Loucy (cell line): ENCODE data around the gene KIF23.

ENCODE experiments used
- H2AFZ ChIP-seq: fragments of 200-600 bp; sonication (generic); 2 replicates; pipeline ENCODE4 v1.6.0; 2016; ENCODE audit warnings: antibody characterized with exemption, mild to moderate bottlenecking, low read length, moderate library complexity
- H3F3A ChIP-seq: fragments of 200-600 bp; 2 replicates; pipeline ENCODE4 v1.6.0; 2016; ENCODE audit warnings: antibody characterized with exemption, low read depth, mild to moderate bottlenecking
- H3K27me3 ChIP-seq: fragments of 200-600 bp; sonication (generic); 2 replicates; pipeline ENCODE4 v1.6.1; 2014; ENCODE audit warnings: low read length, mild to moderate bottlenecking; ENCODE audit not compliant: insufficient read depth, poor library complexity, severe bottlenecking
- H3K36me3 ChIP-seq: fragments of 200-600 bp; sonication (generic); 2 replicates; pipeline ENCODE4 v1.6.1; 2016; ENCODE audit warnings: low read length; ENCODE audit not compliant: insufficient read depth
- H3K4me1 ChIP-seq: fragments of 200-600 bp; sonication (generic); 2 replicates; pipeline ENCODE4 v1.5.1; 2014; ENCODE audit warnings: low read length, mild to moderate bottlenecking; ENCODE audit not compliant: insufficient read depth, poor library complexity, severe bottlenecking
- H3K4me2 ChIP-seq: fragments of 200-600 bp; sonication (generic); 2 replicates; pipeline ENCODE4 v1.6.0; 2014; ENCODE audit warnings: antibody characterized with exemption, low read length, low read depth, mild to moderate bottlenecking; ENCODE audit not compliant: poor library complexity, severe bottlenecking
- H3K4me3 ChIP-seq: fragments of 200-600 bp; sonication (generic); 2 replicates; pipeline ENCODE4 v1.5.1; 2014; ENCODE audit warnings: low read length, mild to moderate bottlenecking, mixed read lengths; ENCODE audit not compliant: poor library complexity, severe bottlenecking
- H3K79me2 ChIP-seq: fragments of 200-600 bp; sonication (generic); 2 replicates; pipeline ENCODE4 v1.6.1; 2014; ENCODE audit warnings: low read length; ENCODE audit not compliant: insufficient read depth
- H3K9ac ChIP-seq: fragments of 200-600 bp; sonication (generic); 2 replicates; pipeline ENCODE4 v1.6.0; 2014; ENCODE audit warnings: mild to moderate bottlenecking, low read depth, low read length, moderate library complexity; ENCODE audit not compliant: poor library complexity, severe bottlenecking
- H3K9me2 ChIP-seq: fragments of 200-600 bp; sonication (generic); replicated peaks from 2 replicates; pipeline ENCODE4 v1.6.1; 2016; ENCODE audit warnings: low read depth, low read length, mixed read lengths
- H3K9me3 ChIP-seq: fragments of 200-600 bp; sonication (generic); 2 replicates; pipeline ENCODE4 v1.6.1; 2014; ENCODE audit warnings: mild to moderate bottlenecking, antibody characterized with exemption, low read length, low read depth; ENCODE audit not compliant: insufficient read depth
- H4K20me1 ChIP-seq: fragments of 200-600 bp; sonication (generic); 2 replicates; pipeline ENCODE4 v1.6.0; 2014; ENCODE audit warnings: antibody characterized with exemption, low read length, mild to moderate bottlenecking; ENCODE audit not compliant: insufficient read depth, poor library complexity, severe bottlenecking
- EZH2phosphoT487 ChIP-seq: fragments of 200-600 bp; IDR thresholded peaks from 2 replicates; pipeline ENCODE4 v1.6.1; 2018; ENCODE audit warnings: antibody characterized with exemption, mild to moderate bottlenecking, moderate library complexity, borderline replicate concordance
- TF ChIP-seq, protein P1 (sequence below): fragments of 200-600 bp; sonication (generic); conservative IDR thresholded peaks from 2 replicates; pipeline ENCODE4 v1.5.1; 2014; ENCODE audit warnings: mild to moderate bottlenecking, antibody characterized with exemption, low read length

KIF23 gene

DNA sequence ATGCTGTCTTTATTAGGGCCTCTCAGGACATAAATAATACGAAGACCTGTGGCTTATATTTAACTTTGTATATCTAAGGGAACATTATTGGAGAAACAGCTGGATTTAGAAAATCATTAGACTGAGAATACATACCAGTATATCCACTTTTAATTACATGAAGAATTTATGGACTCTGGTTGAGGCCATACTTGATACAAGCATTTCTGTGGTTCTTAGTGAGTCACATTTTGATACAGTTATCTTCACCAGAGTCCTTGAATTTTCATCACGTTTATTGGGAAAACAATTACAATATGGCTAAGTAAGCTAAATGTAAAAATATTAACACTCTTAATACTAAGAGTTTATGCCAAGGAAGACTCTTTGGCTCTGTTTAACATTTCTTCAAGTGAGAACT lies 9.9 kb downstream of the KIF23 start:
- no peaks in the 10 kb centered on the region for H3K9me2 ChIP-seq
- H3K36me3 ChIP-seq: peaks cover 82% of the 10 kb centered on the region
- H4K20me1 ChIP-seq: peaks cover 4% of the 10 kb centered on the region
- no peak overlapping the region for H3K4me3 ChIP-seq
- H3K27me3 ChIP-seq: no peaks in the 10 kb centered on the region
- H3K9ac ChIP-seq: no peak overlapping the region
- H3F3A ChIP-seq: no peaks in the 10 kb centered on the region
- H3K4me1 ChIP-seq: peaks cover 19% of the 10 kb centered on the region
- no peak overlapping the region for H2AFZ ChIP-seq
- H3K4me2 ChIP-seq: no peak overlapping the region
- H3K9me3 ChIP-seq: no peaks in the 10 kb centered on the region
- TF ChIP-seq, protein P1, sequence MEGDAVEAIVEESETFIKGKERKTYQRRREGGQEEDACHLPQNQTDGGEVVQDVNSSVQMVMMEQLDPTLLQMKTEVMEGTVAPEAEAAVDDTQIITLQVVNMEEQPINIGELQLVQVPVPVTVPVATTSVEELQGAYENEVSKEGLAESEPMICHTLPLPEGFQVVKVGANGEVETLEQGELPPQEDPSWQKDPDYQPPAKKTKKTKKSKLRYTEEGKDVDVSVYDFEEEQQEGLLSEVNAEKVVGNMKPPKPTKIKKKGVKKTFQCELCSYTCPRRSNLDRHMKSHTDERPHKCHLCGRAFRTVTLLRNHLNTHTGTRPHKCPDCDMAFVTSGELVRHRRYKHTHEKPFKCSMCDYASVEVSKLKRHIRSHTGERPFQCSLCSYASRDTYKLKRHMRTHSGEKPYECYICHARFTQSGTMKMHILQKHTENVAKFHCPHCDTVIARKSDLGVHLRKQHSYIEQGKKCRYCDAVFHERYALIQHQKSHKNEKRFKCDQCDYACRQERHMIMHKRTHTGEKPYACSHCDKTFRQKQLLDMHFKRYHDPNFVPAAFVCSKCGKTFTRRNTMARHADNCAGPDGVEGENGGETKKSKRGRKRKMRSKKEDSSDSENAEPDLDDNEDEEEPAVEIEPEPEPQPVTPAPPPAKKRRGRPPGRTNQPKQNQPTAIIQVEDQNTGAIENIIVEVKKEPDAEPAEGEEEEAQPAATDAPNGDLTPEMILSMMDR: no peak
- TF ChIP-seq EZH2phosphoT487: no peak
- peaks cover 51% of the 10 kb centered on the region for H3K79me2 ChIP-seq

DNA sequence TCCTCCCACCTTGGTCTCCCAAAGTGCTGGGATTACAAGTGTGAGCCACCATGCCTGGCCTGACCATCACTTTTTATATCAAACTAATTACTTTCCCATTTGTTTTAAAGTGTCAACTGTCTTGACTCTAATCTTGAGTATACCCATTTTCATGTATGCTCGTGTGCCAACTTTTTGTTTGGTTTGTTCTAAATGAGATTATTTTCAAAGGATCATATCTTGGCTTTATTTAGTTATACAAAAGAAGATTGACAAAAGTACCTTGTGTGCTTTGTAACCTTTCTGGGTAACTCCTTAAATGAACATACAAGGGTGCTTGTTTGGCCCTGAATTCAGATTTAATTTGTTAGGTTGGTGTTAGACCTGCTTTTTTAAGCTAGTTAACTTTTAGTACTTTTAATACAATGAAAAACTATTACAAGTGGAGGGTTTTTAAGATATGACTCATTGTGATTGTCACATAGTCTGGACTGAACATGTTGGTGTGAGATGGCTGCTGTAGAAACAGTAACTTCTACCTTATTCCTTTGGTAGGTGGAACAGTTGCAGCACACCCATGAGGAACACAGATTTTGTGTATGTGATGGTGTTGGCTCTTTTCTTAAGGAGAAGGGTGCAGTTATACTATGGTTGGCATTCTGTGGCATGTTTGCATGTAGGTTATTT lies 10.7 kb downstream of the KIF23 start:
- H3K9ac ChIP-seq: no peak overlapping the region
- no peaks in the 10 kb centered on the region for H3F3A ChIP-seq
- TF ChIP-seq, protein P1: no peak
- no peak for TF ChIP-seq EZH2phosphoT487
- H3K4me2 ChIP-seq: no peak overlapping the region
- peaks cover 42% of the 10 kb centered on the region for H3K79me2 ChIP-seq
- peaks cover 11% of the 10 kb centered on the region for H3K4me1 ChIP-seq
- no peaks in the 10 kb centered on the region for H3K9me3 ChIP-seq
- H2AFZ ChIP-seq: no peak overlapping the region
- H4K20me1 ChIP-seq: peaks cover 4% of the 10 kb centered on the region
- H3K36me3 ChIP-seq: peaks cover 85% of the 10 kb centered on the region
- no peak overlapping the region for H3K4me3 ChIP-seq
- H3K27me3 ChIP-seq: no peaks in the 10 kb centered on the region
- H3K9me2 ChIP-seq: no peaks in the 10 kb centered on the region

DNA sequence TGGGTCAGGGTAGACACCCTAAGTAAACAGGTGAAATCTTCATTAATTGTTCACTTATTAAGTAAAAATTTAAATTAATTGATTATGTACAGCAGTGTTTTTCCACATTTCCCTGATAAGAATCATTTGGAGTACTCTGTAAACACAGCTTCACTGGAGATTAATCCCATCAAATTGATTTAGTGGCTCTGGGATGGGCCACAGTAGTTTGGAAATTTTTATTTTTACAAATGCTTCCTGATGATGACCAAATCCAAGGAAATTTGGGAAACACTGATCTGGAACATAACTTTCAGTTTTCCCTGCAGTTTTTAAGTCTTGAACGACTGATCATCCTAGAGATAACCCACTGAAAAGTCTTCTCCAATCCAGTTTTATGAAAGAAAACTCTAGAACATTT lies 19.7 kb downstream of the KIF23 start:
- Histone ChIP-seq H3K27me3 (no peaks in the 10 kb centered on the region), H3K4me3 (no peak overlapping the region), H4K20me1 (peaks cover 4% of the 10 kb centered on the region), H3K9me3 (no peaks in the 10 kb centered on the region), H2AFZ (no peak overlapping the region), H3K9me2 (no peaks in the 10 kb centered on the region), H3K79me2 (peaks cover 12% of the 10 kb centered on the region), H3K36me3 (peaks cover 93% of the 10 kb centered on the region), H3K9ac (no peak overlapping the region), H3K4me1 (no peaks in the 10 kb centered on the region), H3F3A (no peaks in the 10 kb centered on the region), H3K4me2 (no peak overlapping the region)
- TF ChIP-seq, protein P1: no peak
- no peak for TF ChIP-seq EZH2phosphoT487
